Neural cell (in vitro differentiated cells): ENCODE measurements around the gene INPP5A.

Experiments
- POLR2AphosphoS5 ChIP-seq: IDR thresholded peaks from 2 replicates; pipeline ENCODE4 v1.6.1; 2012
- TAF1 ChIP-seq: IDR thresholded peaks from 2 replicates; pipeline ENCODE4 v1.6.1; 2012; ENCODE audit warnings: low read depth

- TF ChIP-seq TAF1 (no peak), POLR2AphosphoS5 (no peak)
Observed at GRCh38 chr10:132724446-132724845, 186.9 kb downstream of the INPP5A start.
